ENCODE measurements around the gene KRTAP10-2.
"Not testable (repeated sequence)": the region's sequence is repeated elsewhere in the genome, so short reads cannot be mapped to it uniquely, and the experiment has no call there.

Gene KRTAP10-2

DNA sequence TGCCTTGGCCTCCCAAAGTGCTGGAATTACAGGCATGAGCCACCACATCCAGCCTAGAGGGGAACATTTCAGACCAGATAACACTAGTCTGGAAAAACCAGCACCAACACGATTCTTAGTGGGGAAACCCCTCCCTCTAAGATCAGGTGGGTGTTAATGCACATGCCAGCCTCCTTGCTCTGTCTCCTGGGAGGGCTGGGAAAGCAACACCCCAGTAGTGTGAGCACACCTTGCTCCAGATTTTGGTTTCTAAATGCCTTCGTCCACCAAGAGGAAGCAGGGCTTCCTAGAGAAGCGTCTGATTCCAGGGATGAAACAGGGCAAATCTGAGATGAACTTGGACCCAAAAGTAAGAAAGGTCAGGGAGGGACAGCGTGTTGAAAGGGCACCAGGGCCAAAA is 20.0 kb upstream of the KRTAP10-2 start:
- DNase-seq, result no peak
- in situ Hi-C loops (cut with HindIII; ENCODE audit: low pct_ligation_motif_present, low pct_unique_long_range_greater_than_20kb, low sequenced_read_pairs), result no loop called here

DNA sequence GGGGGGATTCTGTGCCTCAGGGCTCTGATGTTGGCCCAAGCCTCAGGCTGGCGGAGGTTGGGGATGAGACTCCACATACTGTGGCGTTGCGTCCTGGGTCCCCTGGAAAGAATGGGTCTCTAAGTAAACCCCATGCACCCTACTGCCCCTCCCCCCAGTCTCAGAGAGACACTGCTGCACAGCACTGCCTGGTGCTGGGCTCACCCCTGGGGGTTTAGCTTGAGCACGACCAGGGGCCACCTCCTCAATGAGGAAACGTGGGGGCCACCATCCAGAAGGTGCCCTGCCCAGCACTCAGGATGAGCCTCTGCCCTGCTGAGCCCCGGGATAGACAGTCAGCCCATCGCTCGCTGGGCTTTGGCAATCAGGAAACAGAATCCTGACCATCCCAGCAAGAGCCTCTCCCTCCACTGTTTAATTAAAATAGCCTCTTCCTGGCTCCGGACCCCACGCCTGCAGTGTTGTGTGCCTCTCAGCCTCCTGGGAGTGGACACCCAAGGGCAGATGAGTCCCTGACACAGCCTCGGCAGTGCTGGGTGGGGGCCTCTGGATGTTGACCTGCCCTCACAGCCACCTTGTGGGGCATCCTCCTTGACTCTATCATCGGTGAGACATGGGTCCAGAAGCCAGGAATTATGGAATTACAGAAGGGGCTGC is 18.7 kb upstream of the KRTAP10-2 start:
- DNase-seq, result no peak
- in situ Hi-C loops (cut with HindIII; ENCODE audit: low pct_ligation_motif_present, low pct_unique_long_range_greater_than_20kb, low sequenced_read_pairs), result no loop called here

DNA sequence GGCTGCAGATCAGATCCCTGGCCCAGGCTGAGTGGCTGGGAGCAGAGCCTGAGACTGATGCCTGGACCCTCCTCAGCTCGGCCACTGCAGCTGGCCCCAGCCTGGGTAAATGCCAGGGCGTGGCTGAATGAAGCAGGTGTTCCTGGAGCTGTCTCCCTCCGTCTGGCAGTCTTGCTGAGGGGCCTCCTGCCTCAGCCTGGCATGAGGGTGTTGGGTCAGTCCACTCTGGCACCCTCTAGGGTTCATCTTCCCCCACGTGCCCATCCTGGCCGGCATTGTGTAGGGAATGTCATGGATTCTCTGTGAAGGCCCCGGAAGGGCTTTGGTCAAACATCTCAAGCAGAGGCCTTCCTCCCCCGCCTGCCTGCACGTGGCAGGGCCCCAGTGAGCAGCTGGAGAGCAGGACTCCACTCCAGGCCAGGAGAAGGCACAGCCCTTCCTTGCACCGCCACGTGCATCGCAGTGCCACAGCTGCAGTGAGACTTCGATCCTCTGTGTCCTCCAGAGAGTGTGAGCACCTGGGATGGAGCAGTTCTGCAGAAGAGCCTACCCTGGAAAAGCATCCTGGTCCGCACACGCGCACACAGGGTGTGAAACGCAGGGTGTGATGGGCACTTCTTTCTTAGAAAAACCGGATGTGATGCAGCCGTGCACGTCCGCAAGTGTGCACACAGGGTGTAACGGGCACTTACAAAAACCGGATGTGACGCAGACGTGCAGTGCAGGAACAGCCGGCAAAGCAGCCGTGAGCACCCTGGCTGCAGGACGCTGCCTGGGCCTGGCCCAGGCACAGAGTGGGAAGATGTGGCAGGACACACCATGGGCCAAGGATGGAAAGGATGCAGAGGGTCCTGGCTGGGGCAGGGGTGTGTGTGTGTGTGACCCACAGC is 17.6 kb upstream of the KRTAP10-2 start:
- in situ Hi-C loops (cut with HindIII; ENCODE audit: low pct_ligation_motif_present, low pct_unique_long_range_greater_than_20kb, low sequenced_read_pairs), result no loop called here
- DNase-seq, result no peak

DNA sequence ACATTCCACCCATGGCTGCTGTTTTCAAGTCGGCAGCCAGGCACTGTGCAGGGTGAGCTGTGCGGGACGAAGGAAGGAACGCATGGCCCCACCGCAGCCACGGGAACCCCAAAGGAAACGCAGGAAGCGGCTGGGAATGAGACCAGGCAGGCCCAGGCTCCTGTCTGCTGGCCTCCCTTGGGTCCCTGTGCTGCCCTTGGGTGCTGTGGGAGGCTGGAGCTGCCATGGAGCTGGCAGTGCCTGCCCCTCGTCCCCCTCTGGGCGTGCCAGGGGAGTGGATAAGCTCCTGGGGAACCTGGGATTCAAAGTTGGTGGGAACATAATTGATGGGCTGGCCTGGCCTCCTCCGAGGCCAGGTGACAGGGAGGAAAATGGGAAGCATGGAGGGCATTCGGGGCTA is 17.0 kb upstream of the KRTAP10-2 start:
- DNase-seq, result no peak
- in situ Hi-C loops (cut with HindIII; ENCODE audit: low pct_ligation_motif_present, low pct_unique_long_range_greater_than_20kb, low sequenced_read_pairs), result no loop called here

DNA sequence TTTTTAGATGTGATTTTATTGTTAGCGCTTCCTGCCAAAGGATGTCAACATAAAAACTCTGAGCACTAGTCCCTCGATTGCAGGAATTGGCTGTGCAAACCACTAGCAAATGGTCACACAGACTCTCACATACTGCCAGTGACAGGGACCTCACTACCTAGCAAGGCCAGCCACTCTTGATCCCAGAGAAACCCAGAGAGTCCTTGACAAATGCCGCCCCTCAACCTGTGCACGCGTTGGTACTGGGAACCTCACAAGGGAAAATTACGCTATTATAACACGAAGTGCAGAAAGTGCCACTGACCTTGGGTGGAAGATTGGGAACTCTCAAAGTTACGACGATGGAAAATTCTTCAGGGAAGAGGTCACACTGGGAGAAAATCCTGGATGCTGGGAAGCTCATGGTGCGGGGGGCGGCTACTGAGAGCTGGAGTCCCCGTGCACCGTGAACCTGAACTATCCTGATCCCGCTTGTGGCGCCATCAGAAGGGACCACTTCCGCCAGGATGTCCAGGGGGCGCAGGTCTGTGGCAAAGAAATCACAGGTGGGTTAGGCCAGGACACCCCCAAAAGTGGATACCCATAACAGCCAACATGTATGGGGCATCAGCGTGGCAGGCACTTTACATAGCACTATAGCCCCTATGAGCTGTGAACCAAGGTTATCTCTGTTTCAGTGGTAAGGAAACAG is 16.3 kb upstream of the KRTAP10-2 start:
- DNase-seq, result no peak

DNA sequence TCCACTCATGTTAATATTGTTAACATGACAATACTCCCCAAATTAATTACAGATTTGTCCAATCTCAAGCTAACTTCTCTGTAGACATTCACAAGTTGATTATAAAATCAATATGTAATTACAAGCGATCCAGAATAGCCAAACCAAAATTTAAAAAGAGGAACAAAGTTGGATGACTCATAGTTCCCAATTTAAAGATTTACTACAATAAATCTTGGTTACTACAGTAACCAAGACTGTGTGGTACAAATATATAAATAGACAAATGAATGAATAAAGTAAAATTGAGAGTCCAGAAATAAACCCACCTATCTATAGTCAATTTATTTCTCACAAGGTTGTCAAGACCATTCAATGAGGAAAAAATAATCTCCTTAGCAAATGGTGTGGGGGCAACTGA is 15.1 kb upstream of the KRTAP10-2 start:
- in situ Hi-C loops (cut with HindIII; ENCODE audit: low pct_ligation_motif_present, low pct_unique_long_range_greater_than_20kb, low sequenced_read_pairs), result no loop called here
- DNase-seq, result no peak

More for the DNA sequence above, 16.3 kb upstream of the KRTAP10-2 start:
- in situ Hi-C loops (cut with HindIII; ENCODE audit: low pct_ligation_motif_present, low pct_unique_long_range_greater_than_20kb, low sequenced_read_pairs), result no loop called here

DNA sequence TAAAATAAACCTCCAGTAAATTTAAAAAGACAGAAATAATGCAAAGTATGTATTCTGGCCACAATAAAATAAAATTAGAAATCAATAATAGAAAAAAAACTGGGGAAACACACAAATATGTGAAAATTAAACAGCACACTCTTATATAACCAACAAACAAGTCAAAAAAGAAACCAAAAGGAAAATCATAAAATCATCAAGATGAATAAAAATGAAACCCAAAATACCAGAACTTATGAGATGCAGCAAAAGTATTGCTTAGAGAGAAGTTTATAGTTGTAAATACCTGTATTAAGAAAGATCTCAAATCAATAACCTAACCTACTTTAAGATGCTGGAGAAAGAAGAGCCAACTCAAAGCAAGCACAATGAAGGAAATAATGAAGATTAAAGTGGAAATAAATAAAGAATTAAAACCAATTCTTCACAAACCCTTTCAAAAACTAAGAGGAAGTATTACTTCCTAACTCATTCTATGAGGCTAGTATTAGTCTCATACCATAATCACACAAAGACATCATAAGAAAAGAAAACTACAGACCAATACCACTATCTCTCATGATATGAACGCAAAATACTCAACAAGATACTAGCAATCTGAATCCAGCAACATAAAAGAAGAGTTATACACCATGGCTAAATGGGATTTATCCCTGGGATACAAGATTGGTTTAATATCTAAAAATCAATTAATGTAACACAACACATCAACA is 13.7 kb upstream of the KRTAP10-2 start:
- DNase-seq, result no peak
- in situ Hi-C loops (cut with HindIII; ENCODE audit: low pct_ligation_motif_present, low pct_unique_long_range_greater_than_20kb, low sequenced_read_pairs), result no loop called here

DNA sequence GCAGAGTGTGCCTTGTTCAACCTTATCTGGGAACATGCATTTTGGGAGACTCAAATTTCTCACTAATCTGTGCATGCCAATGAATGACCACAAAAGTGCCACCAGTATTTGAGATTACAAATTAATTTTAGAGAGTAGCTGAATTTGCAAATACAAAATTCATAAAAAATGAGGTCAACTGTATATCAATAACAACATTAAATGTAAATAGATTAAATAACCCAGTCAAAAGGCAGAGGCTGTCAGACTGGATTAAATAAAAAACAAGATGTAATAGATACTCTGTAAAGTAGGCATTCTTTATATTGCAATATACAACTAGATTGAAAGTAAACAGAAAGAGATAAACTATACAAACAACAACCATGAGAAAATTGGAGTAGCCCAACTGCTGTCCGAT is 12.8 kb upstream of the KRTAP10-2 start:
- in situ Hi-C loops (cut with HindIII; ENCODE audit: low pct_ligation_motif_present, low pct_unique_long_range_greater_than_20kb, low sequenced_read_pairs), result no loop called here
- DNase-seq, result no peak

DNA sequence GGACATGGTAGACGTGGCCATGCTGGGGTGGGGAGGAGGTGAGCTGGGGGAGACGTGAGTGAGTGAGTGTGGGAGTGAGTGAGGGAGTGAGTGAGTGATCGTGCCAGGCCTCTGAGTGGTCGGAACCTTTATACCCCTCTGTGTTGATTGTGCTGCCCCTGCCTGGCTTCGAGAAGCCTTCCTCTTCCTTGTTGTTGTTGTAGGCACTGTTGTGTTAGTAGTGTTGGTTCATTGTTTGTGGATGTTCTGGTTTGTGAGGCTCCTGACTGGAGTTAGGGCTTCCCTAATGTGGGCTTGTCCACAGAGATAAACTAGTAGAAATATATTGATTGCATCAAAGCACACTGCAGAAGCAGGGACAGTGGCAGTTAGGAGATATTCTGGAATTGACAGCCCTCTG is 7.4 kb upstream of the KRTAP10-2 start, which contains the start of gene KRTAP10-3:
Gene KRTAP10-3 (minus strand): TSS at position 101 of the 400 bp plus-strand sequence. CDS start 80 bp downstream, at position 21.
- in situ Hi-C loops (cut with HindIII; ENCODE audit: low pct_ligation_motif_present, low pct_unique_long_range_greater_than_20kb, low sequenced_read_pairs), result no loop called here
- DNase-seq, result no peak

DNA sequence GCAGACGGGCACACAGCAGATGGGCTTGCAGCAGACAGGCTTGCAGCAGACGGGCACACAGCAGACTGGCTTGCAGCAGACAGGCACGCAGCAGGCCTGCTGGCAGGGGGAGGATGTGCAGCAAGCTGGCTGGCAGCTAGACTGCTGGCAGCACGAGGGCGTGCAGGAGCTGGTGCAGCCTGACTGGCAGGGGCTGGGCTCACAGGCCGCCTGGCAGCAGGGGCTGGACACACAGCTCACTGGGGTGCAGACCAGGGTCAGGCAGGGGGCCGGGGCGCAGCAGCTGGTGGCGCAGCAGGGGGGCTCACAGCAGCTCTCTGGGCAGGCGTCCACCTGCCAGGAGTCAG is 7.0 kb upstream of the KRTAP10-2 start:
- in situ Hi-C loops (cut with HindIII; ENCODE audit: low pct_ligation_motif_present, low pct_unique_long_range_greater_than_20kb, low sequenced_read_pairs); DNase-seq: not testable (repeated sequence)

DNA sequence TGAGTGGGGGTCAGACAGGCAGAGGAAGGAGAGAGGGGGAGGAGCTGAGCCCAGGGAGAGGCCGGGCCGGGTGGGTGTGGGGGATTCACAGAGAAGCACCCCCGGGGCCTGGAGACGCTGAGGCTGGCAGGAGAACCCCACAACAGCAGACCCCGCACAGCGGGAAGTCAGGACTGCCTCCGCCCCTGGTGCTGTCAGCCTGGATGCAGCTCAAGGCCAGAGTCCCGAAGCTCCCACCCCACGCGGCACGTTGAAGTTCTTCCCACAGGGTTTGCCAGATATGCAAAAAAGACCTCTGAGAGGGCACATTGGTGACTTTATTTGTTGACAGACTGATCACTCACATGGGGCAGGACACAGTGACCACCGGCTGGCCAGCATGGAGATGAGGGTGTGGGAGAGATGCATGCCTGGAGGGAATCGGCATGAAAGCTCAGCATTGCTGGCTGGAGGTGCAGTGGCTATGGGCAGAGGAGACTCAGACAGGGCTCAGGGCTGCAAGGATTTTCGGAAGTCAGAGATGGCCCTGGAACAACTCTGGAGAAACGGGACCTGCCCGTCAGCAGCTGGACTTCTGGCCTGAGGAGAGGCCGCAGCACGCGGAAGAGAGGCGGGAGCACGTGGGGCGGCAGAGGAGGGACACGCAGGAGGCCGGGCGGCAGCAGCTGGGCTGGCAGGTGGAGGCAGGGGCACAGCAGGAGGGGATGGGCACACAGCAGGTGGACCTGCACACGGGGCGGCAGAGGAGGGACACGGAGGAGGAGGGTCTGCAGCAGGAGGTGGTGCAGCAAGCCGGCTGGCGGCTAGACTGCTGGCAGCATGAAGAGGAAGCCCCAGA is 6.4 kb upstream of the KRTAP10-2 start:
- in situ Hi-C loops (cut with HindIII; ENCODE audit: low pct_ligation_motif_present, low pct_unique_long_range_greater_than_20kb, low sequenced_read_pairs), result no loop called here
- no peak for DNase-seq

DNA sequence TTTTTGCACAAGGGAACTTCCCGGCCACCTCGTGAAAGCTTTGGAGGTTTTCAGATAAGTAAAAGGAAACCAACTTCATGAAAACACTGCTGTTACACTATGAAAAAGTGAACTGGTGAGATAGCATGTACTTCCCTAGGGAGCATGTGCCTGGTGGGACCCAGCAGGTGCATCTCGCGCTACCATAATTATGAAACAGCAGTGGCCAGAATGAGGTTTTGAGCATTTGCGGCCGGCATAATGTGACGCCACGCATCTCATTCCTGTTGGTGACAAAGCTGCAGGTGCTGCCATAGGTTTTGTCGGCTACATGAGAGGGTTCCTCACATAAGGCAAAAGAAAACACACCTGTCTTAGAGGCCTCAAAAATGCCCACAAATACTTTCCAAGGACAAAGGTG is 5.6 kb upstream of the KRTAP10-2 start:
- in situ Hi-C loops (cut with HindIII; ENCODE audit: low pct_ligation_motif_present, low pct_unique_long_range_greater_than_20kb, low sequenced_read_pairs), result no loop called here
- no peak for DNase-seq

DNA sequence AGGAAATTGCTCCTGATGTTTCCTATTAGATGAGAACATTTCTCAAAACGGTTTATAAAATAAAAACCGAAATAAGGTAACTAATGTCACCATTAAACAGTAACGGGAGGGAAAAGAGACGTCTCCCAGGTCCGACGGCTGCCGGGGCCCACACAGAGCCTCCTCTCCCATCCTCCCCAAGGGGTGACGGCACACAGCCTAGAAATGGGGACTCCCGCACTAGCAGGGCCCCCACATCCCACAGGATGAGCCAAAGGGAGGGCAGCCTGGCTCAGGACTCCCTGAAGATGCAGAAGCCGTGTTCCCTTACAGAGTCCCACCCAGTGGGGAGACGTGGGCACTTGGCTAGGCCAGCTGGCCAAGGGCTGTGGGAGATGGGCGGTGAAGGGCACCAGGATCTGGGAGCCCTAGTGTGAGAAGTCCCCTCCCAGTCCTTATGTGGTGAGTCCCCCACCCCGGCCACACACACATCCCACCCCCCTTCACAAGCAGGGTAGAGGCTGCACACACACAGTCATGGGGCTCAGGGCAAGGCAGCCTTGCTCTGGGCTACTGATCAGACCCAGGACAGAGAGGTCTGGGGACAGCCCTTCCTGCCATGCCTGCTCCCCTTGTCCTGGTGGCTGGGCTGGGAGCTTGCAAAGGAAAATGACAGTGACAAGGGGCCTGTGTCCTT is 4.0 kb upstream of the KRTAP10-2 start:
- in situ Hi-C loops (cut with HindIII; ENCODE audit: low pct_ligation_motif_present, low pct_unique_long_range_greater_than_20kb, low sequenced_read_pairs), result no loop called here
- no peak for DNase-seq

DNA sequence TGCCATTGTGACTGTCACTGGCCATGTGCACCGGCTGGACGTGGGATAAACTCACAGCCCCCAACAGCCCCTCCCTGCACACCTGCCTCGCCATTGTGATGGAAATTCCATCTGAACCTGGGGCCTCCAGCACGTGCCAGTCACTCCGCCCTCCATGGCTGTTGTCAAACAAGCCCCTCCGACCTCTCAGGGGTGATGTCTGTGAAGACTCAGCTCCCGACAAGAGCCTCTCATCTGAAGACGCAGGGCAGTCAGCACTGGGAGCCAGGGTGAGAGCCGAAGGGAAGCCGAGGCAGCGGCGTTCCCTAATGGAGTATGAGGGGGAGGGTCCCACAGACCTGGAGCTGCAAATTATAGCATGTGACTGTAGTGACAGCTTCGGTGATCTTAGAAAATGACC is 1.4 kb upstream of the KRTAP10-2 start:
- in situ Hi-C loops (cut with HindIII; ENCODE audit: low pct_ligation_motif_present, low pct_unique_long_range_greater_than_20kb, low sequenced_read_pairs), result no loop called here
- DNase-seq, result no peak

DNA sequence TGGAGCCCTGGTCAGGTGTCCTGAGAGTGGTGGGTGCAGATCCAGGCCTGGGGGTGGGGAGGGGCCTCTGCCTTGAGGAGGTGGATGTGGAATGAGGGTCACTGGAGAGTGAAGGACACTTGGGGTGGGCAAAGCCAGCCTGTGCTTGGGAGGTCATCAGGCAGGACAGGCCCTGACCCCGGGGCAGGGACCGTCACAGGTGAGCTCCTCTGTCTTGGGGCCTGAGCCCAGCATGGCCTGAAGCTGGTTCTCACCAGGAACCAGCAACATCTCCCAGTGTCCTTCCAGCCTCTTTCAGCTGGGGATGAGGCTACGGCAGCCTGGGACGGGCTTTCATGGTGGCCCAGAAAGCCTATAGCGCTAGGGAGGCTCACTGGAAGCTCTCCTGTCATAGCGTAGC is 831 bp upstream of the KRTAP10-2 start:
- DNase-seq, result no peak
- in situ Hi-C loops (cut with HindIII; ENCODE audit: low pct_ligation_motif_present, low pct_unique_long_range_greater_than_20kb, low sequenced_read_pairs), result no loop called here

DNA sequence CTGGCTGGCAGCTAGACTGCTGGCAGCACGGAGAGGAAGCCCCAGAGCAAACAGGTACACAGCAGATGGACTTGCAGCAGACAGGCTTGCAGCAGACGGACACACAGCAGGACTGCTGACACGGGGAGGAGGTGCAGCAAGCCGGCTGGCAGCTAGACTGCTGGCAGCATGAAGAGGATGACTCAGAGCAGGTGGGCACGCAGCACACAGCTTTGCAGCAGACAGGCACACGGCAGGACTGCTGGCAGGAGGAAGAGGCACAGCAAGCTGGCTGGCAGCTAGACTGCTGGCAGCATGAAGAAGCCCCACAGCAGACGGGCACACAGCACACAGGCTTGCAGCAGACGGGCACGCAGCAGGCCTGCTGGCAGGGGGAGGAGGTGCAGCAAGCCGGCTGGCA is 498 bp downstream of the KRTAP10-2 start:
- in situ Hi-C loops (cut with HindIII; ENCODE audit: low pct_ligation_motif_present, low pct_unique_long_range_greater_than_20kb, low sequenced_read_pairs), result no loop called here
- DNase-seq, result no peak

DNA sequence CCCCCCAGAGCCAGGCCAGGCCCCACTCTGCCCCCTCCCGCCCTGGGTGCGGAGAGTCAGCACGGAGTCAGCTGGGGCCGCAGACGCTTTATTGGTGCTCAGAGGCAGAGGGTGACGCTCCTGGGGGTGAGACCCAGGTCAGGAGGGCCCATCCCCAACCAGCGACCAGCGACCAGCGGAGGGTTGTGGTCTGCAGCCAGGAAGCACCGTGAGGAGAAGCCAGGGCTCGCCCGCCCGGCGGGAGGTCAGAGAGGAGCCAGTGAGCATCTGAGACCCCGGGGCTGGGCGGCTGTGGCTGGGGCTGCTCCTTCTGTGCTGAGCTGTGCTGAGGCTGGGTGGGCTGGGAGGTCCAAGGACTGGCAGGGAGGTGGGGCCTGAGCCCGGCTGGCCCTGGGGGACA is 1.0 kb downstream of the KRTAP10-2 start:
- DNase-seq; in situ Hi-C loops (cut with HindIII; ENCODE audit: low pct_ligation_motif_present, low pct_unique_long_range_greater_than_20kb, low sequenced_read_pairs): not testable (repeated sequence)
